ENCODE measurements around the gene DNHD1. TPM values are rescaled to one million over a fixed set of nuclear protein-coding genes. Genes with fewer than 3 reads are reported as not detected.

DNHD1 gene
- total and polyA plus RNA-seq, 2 of the 4 experiments (the other 2 are of a cell fraction), result 1.8 to 3.6 TPM

DNA sequence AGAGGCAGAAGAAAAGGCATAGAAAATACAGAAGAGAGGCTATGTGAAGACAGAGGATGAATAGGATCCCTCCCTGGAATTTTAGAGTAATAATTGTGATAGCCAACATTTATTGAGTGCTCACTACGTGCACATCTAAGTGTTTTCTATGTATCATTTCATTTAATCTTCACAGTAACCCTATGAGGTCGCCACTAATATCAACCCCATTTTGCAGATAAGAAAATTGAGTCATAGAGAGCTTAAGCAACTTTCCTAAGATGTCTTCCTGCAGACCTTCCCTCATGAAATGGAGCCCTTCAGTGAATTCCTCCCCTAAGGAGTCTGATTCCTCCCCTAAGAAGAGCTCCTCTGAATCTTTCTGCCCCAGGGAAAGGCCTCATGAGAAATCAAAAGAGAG is 68.2 kb downstream of the DNHD1 start:
- Histone ChIP-seq H4K91ac (ENCODE audit: insufficient read depth, low read depth, low read length) (no peak overlapping the region), H2AFZ (replicated peaks; ENCODE audit: low read length, poor library complexity) (no peak overlapping the region), H3K18ac (ENCODE audit: low read depth, low read length) (no peak overlapping the region), H3K9ac (ENCODE audit: low read depth, low read length) (no peak overlapping the region), H2AK5ac (ENCODE audit: low read depth, low read length) (no peak overlapping the region), H3K4me2 (ENCODE audit: low read depth, low read length) (no peak overlapping the region), H3K27ac (ENCODE audit: insufficient read depth, low read length) (no peak overlapping the region), H3K14ac (replicated peaks; ENCODE audit: low read depth, low read length) (no peak overlapping the region), H4K20me1 (ENCODE audit: insufficient read depth, low read length) (no peaks in the 10 kb centered on the region), H2AK9ac (replicated peaks; ENCODE audit: low read depth, low read length, poor library complexity) (no peak overlapping the region), H4K8ac (ENCODE audit: low read depth in 2 of 2, low read length in 2 of 2) (no peak overlapping the region), H3K36me3 (ENCODE audit: control insufficient read depth, insufficient read depth, low read length) (no peaks in the 10 kb centered on the region), H3K27me3 (ENCODE audit: control insufficient read depth, insufficient read depth, low read length) (no peaks in the 10 kb centered on the region), H2BK15ac (ENCODE audit: low read depth, low read length) (no peak overlapping the region), H2BK20ac (ENCODE audit: low read depth, low read length) (no peak overlapping the region), H3K4ac (ENCODE audit: low read depth, low read length) (no peak overlapping the region), H2BK120ac (ENCODE audit: low read depth, low read length) (no peak overlapping the region), H3K9me3 (ENCODE audit: control insufficient read depth, insufficient read depth, low read length) (no peaks in the 10 kb centered on the region), H3K79me1 (ENCODE audit: low read depth in 1 of 2, low read length in 2 of 2) (no peaks in the 10 kb centered on the region; a peak in 1 of 4 replicates), H2BK5ac (ENCODE audit: low read depth, low read length, poor library complexity, severe bottlenecking) (no peak overlapping the region), H3K23ac (ENCODE audit: low read depth, low read length) (no peak overlapping the region), H3K4me3 (ENCODE audit: insufficient read depth, low read depth, low read length) (no peak overlapping the region), H3K9me1 (ENCODE audit: insufficient read depth, low read length) (peaks cover 11% of the 10 kb centered on the region), H3K4me1 (ENCODE audit: control insufficient read depth, insufficient read depth, low read length) (peaks cover 5% of the 10 kb centered on the region; the same call in 1 of the 2 replicates), H3K56ac (ENCODE audit: extremely low read depth, insufficient read depth, low read length) (no peak overlapping the region), H4K5ac (ENCODE audit: low read depth, low read length) (no peak overlapping the region)
- no CpG with 5 or more reads among the region's 2 CpGs for WGBS, 2 experiments (ENCODE audit: extremely low coverage in 2 of 2, insufficient read length in 1 of 2)
- intact Hi-C loops (cut with micrococcal nuclease) (no loop called here), dilution Hi-C loops (cut with HindIII; ENCODE audit: low sequenced_read_pairs, unreplicated experiment) (no loop called here), in situ Hi-C loops (cut with MboI; ENCODE audit: low sequenced_read_pairs) (no loop called here)
- TF ChIP-seq BHLHE40 (IDR thresholded peaks at IDR 0.05; ENCODE audit: low read depth, low read length) (no peak), MAFK (IDR thresholded peaks at IDR 0.05; ENCODE audit: low read depth, low read length) (no peak), MAZ (IDR thresholded peaks at IDR 0.05; ENCODE audit: borderline replicate concordance, low read depth, low read length) (no peak), RCOR1 (IDR thresholded peaks at IDR 0.05; ENCODE audit: insufficient replicate concordance, low read length) (no peak), CHD1 (IDR thresholded peaks at IDR 0.05; ENCODE audit: low read depth, low read length) (no peak), MXI1 (IDR thresholded peaks at IDR 0.05; ENCODE audit: borderline replicate concordance, low read depth, low read length) (no peak), NFE2L2 (IDR thresholded peaks at IDR 0.05; ENCODE audit: low read depth, low read length) (no peak), RAD21 (IDR thresholded peaks at IDR 0.05; ENCODE audit: low read length) (no peak), POLR2A (IDR thresholded peaks at IDR 0.05; ENCODE audit: low read depth, low read length) (no peak), SMC3 (IDR thresholded peaks at IDR 0.05; ENCODE audit: low read depth, low read length) (no peak)
- no peak for DNase-seq
- no peak for ATAC-seq (ENCODE audit: low read depth)
- BruUV-seq (replicated peaks), result no TSS peak
- ChIA-PET CTCF (no interaction called here), POLR2A (ENCODE audit: unreplicated experiment) (no interaction called here)
